Muscle layer of duodenum (tissue), 2 donors: Measurements from ENCODE around the gene TMEM218.

Experiments used
- H3K27ac ChIP-seq: one replicate; pipeline ENCODE4 v1.7.0; 2013; ENCODE audit warnings: mild to moderate bottlenecking, low read length
- H3K27me3 ChIP-seq: one replicate; pipeline ENCODE4 v1.7.0; 2013; ENCODE audit warnings: low read depth, mild to moderate bottlenecking, control low read depth, low read length
- H3K36me3 ChIP-seq, 2 donors: one replicate each; pipeline ENCODE4 v1.7.0; 2013; ENCODE audit warnings: low read length in 2 of 2, control low read depth in 1 of 2, mild to moderate bottlenecking in 1 of 2; ENCODE audit not compliant: insufficient read depth in 2 of 2, control insufficient read depth in 1 of 2
- H3K4me1 ChIP-seq, 2 donors: one replicate each; pipeline ENCODE4 v1.7.0; 2013; ENCODE audit warnings: low read length in 2 of 2, mild to moderate bottlenecking in 2 of 2, control low read depth in 1 of 2, moderate library complexity in 1 of 2; ENCODE audit not compliant: insufficient read depth in 2 of 2, control insufficient read depth in 1 of 2
- H3K4me3 ChIP-seq, 2 donors: one replicate each; pipeline ENCODE4 v1.7.0; 2013; ENCODE audit warnings: low read length in 2 of 2, low read depth in 1 of 2, mild to moderate bottlenecking in 1 of 2
- H3K9me3 ChIP-seq, 2 donors: one replicate each; pipeline ENCODE4 v1.7.0; 2013; ENCODE audit warnings: low read length in 2 of 2, control low read depth in 1 of 2, mild to moderate bottlenecking in 1 of 2; ENCODE audit not compliant: control insufficient read depth in 1 of 2
- donor health status: healthy.

TMEM218 gene

GRCh38 chr11:125073616-125074483 lies 37.6 kb downstream of the TMEM218 start:
- no peaks in the 10 kb centered on the region for H3K9me3 ChIP-seq
- H3K4me1 ChIP-seq = peaks cover 0 to 17% of the 10 kb centered on the region in 2 donors
- no peaks in the 10 kb centered on the region for H3K36me3 ChIP-seq
- H3K27ac ChIP-seq = no peak overlapping the region
- no peak overlapping the region for H3K4me3 ChIP-seq
- no peaks in the 10 kb centered on the region for H3K27me3 ChIP-seq

- H3K4me1 ChIP-seq = peaks cover 0 to 17% of the 10 kb centered on the region in 2 donors
- no peaks in the 10 kb centered on the region for H3K9me3 ChIP-seq
- no peaks in the 10 kb centered on the region for H3K27me3 ChIP-seq
- H3K27ac ChIP-seq = no peak overlapping the region
- H3K36me3 ChIP-seq = no peaks in the 10 kb centered on the region
- H3K4me3 ChIP-seq = no peak overlapping the region
Measured at GRCh38 chr11:125072961-125073590, 38.4 kb downstream of the TMEM218 start.

DNA sequence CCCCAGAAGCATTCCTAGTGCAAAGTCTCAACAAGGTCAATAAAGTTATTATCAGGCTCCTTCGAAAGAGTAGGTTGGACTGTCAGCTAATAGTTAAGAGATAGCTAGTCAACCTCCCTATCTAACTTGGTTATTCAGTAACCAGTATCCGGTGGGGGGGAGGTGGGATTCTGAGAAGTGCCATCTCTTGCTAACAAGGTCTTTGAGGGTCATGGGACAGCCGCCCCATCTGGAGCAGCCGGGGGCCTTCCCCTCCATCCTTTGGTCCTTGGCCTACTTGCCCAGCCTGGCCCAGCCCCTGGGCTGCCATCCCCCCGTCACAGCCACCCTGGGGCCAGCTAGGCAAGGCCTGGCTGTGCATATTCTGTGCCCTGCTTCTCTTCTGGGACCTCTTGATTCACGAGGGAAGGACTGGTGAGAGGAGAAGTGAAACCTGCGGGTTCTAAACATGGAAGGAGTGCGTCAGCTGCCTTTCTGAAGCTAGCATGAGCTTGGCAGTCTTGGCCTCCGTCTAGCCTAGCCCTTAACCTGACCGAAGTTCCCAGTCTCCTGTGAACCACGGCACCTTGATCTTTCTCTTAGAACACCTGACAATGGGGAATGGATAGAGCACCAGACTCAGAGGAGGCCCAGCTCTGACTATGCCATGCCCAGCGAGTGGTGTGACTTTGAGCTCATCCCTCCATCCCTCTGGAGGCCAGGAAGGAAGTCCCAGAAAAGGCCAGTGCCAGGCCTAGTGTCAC lies 39.0 kb downstream of the TMEM218 start:
- H3K4me3 ChIP-seq = no peak overlapping the region
- H3K9me3 ChIP-seq = no peaks in the 10 kb centered on the region
- H3K27ac ChIP-seq = no peak overlapping the region
- peaks cover 0 to 17% of the 10 kb centered on the region in 2 donors for H3K4me1 ChIP-seq
- H3K36me3 ChIP-seq = no peaks in the 10 kb centered on the region
- no peaks in the 10 kb centered on the region for H3K27me3 ChIP-seq

DNA sequence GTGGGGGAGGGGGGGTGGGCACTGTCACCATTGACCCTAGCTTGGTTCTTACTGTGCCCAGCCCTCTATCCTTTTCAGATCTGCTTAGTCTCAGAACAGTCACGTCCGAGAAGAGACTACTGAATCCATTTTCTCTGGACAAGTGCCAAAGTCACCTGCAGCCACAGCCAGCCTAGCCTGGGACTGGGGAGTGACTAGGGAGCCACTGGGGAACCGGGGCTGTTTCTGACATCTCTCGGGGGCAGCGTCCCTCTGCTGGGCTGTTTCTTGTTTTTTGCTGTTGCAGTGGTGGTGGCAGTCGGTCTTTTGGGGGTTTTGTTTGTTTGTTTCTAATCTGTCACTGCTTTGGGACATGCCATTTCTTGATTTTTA lies 39.6 kb downstream of the TMEM218 start:
- H3K27me3 ChIP-seq = no peaks in the 10 kb centered on the region
- no peak overlapping the region for H3K4me3 ChIP-seq
- H3K27ac ChIP-seq = no peak overlapping the region
- no peaks in the 10 kb centered on the region for H3K36me3 ChIP-seq
- H3K4me1 ChIP-seq = peaks cover 0 to 17% of the 10 kb centered on the region in 2 donors
- H3K9me3 ChIP-seq = no peaks in the 10 kb centered on the region

DNA sequence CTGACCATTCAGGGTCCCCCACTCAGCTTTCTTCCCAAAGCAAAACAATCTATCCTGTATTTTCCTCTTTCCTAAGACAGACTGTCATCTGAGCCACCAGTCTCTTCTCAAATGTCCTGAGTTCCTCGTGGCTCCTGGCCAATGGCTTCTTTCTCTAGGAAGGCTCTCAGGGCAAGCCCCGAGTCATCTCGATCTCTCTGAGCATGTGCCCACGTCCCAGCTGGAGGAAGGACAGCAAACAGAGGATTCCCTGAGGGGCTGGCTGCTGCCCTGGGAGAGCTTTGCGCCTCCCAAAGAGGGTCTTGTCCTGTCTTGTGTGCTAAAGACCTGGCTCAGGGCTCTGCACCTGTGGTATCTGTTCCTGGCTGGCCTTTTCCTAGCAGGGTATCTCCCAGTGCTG lies 40.0 kb downstream of the TMEM218 start:
- no peaks in the 10 kb centered on the region for H3K36me3 ChIP-seq
- peaks cover 0 to 17% of the 10 kb centered on the region in 2 donors for H3K4me1 ChIP-seq
- no peaks in the 10 kb centered on the region for H3K27me3 ChIP-seq
- H3K27ac ChIP-seq = peak overlapping the region; percentile 63
- H3K9me3 ChIP-seq = no peaks in the 10 kb centered on the region
- no peak overlapping the region for H3K4me3 ChIP-seq

GRCh38 chr11:125070699-125071254 lies 40.6 kb downstream of the TMEM218 start:
- H3K9me3 ChIP-seq = no peaks in the 10 kb centered on the region
- H3K27ac ChIP-seq = peak overlapping the region; percentile 69
- peaks cover 0 to 17% of the 10 kb centered on the region in 2 donors for H3K4me1 ChIP-seq
- H3K27me3 ChIP-seq = no peaks in the 10 kb centered on the region
- H3K4me3 ChIP-seq = no peak overlapping the region
- H3K36me3 ChIP-seq = no peaks in the 10 kb centered on the region

- peaks cover 0 to 17% of the 10 kb centered on the region in 2 donors for H3K4me1 ChIP-seq
- H3K4me3 ChIP-seq = no peak overlapping the region
- peak overlapping the region; percentile 69 for H3K27ac ChIP-seq
- no peaks in the 10 kb centered on the region for H3K9me3 ChIP-seq
- H3K27me3 ChIP-seq = no peaks in the 10 kb centered on the region
- H3K36me3 ChIP-seq = no peaks in the 10 kb centered on the region
Measured at GRCh38 chr11:125069796-125070195, 41.6 kb downstream of the TMEM218 start.

DNA sequence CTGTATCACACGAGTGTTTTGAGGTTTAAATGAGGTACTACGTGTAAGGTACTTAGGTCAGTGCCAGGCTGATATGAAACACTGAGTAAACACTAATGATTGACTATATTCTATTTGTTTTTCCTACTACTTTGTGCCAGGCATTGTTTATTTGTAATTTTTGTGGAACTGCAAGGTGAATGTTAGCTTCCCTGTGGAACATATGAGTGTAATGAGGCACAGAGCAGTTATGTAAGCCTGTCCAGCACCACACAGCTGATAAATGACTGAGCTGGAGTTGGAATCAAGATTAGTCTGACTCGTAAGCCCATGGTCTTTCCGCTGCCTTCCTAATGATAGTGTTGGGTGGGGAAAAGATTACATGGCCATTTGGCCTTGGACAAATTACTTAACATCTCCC lies 42.4 kb downstream of the TMEM218 start:
- H3K27me3 ChIP-seq = no peaks in the 10 kb centered on the region
- H3K4me3 ChIP-seq = no peak overlapping the region
- H3K9me3 ChIP-seq = no peaks in the 10 kb centered on the region
- H3K4me1 ChIP-seq = peaks cover 0 to 17% of the 10 kb centered on the region in 2 donors
- H3K36me3 ChIP-seq = no peaks in the 10 kb centered on the region
- no peak overlapping the region for H3K27ac ChIP-seq

GRCh38 chr11:125068368-125068767 lies 43.1 kb downstream of the TMEM218 start:
- Histone ChIP-seq H3K4me1 (peaks cover 6 to 17% of the 10 kb centered on the region in 2 donors), H3K36me3 (no peaks in the 10 kb centered on the region), H3K27ac (no peak overlapping the region)

DNA sequence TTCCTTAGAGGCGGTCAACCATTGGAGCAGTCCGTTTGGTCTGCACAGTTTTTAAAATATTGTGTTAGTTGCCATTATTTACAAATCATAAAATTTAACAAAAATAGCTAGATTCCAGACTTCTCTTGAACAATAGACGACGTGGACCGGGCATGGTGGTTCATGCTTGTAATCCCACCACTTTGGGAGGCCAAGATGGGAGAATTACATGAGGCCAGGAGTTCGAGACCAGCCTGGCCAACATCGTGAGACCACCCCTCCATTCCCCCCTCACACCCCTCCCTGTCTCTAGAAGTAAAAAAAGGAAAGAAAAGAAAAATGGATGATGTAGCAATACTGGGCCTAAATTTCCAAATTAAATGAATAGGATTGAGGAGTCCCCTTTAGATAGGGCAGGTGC lies 47.4 kb downstream of the TMEM218 start:
- Histone ChIP-seq H3K27me3 (no peaks in the 10 kb centered on the region), H3K9me3 (no peaks in the 10 kb centered on the region), H3K36me3 (no peaks in the 10 kb centered on the region), H3K4me1 (peaks cover under 1 to 6% of the 10 kb centered on the region in 2 donors), H3K27ac (no peak overlapping the region), H3K4me3 (peak overlapping the region; percentile 66 to 86)

More at GRCh38 chr11:125068368-125068767, 43.1 kb downstream of the TMEM218 start:
- Histone ChIP-seq H3K4me3 (no peak overlapping the region), H3K9me3 (no peaks in the 10 kb centered on the region), H3K27me3 (no peaks in the 10 kb centered on the region)
